PC-3 (cell line): ENCODE results near the gene CHGA. TPM values are rescaled to one million over a fixed set of nuclear protein-coding genes. Genes with fewer than 3 reads are reported as not detected.

Source experiments
- ATAC-seq: fragments of 200-7000 bp; cut with Tn5 transposase; 2 replicates; pipeline ENCODE4 v1.9.1; 2020; ENCODE audit warnings: mild to moderate bottlenecking, moderate library complexity
- BruUV-seq: library from RNA; stranded (reverse); fragments of 400-500 nt; replicated peaks from 2 replicates; lab custom pipeline; 2021; lab: Mats Ljungman, UMichigan
- CTCF ChIA-PET: fragments of 300-600 bp; sonication (Branson Sonifier 250); formaldehyde crosslinking; loops from one replicate; lab custom pipeline; 2022; ENCODE audit warnings: antibody characterized with exemption; lab: Charles Lee
- POLR2A ChIA-PET: fragments of 300-600 bp; sonication (Branson Sonifier 250); formaldehyde crosslinking; loops from one replicate; lab custom pipeline; 2022; ENCODE audit warnings: antibody characterized with exemption; ENCODE audit not compliant: unreplicated experiment; lab: Charles Lee
- DNase-seq: peaks from one replicate; pipeline ENCODE4 v3.0.0-alpha.2; 2015
- H2AFZ ChIP-seq: fragments of 300-600 bp; sonication (generic); 2 replicates; pipeline ENCODE4 v1.6.0; 2016; ENCODE audit warnings: antibody characterized with exemption, low read length
- H3F3A ChIP-seq: fragments of 300-600 bp; sonication (generic); one replicate; pipeline ENCODE4 v1.6.0; 2017; ENCODE audit warnings: antibody characterized with exemption, low read length, control low read depth, mild to moderate bottlenecking; ENCODE audit not compliant: unreplicated experiment
- H3K27ac ChIP-seq: fragments of 300-600 bp; sonication (generic); 2 replicates; pipeline ENCODE4 v1.5.1; 2016; ENCODE audit warnings: mild to moderate bottlenecking, low read length
- H3K27me3 ChIP-seq: fragments of 300-600 bp; sonication (generic); 2 replicates; pipeline ENCODE4 v1.6.1; 2016; ENCODE audit warnings: low read length, mixed read lengths
- H3K36me3 ChIP-seq: fragments of 300-600 bp; sonication (generic); 2 replicates; pipeline ENCODE4 v1.6.1; 2016; ENCODE audit warnings: low read depth, mixed run types, low read length, mixed read lengths
- H3K4me1 ChIP-seq: fragments of 300-600 bp; sonication (generic); 2 replicates; pipeline ENCODE4 v1.5.1; 2016; ENCODE audit warnings: low read length; ENCODE audit not compliant: insufficient read depth
- H3K4me2 ChIP-seq: fragments of 300-600 bp; sonication (generic); 2 replicates; pipeline ENCODE4 v1.6.0; 2016; ENCODE audit warnings: low read length
- H3K4me3 ChIP-seq: fragments of 300-600 bp; sonication (generic); 2 replicates; pipeline ENCODE4 v1.5.1; 2016; ENCODE audit warnings: mild to moderate bottlenecking, low read length, mixed read lengths
- H3K79me2 ChIP-seq: fragments of 300-600 bp; sonication (generic); 2 replicates; pipeline ENCODE4 v1.6.1; 2017; ENCODE audit warnings: low read length, mixed read lengths
- H3K9ac ChIP-seq: fragments of 300-600 bp; sonication (generic); 2 replicates; pipeline ENCODE4 v1.6.0; 2016; ENCODE audit warnings: mild to moderate bottlenecking, low read length
- H3K9me2 ChIP-seq: fragments of 300-600 bp; sonication (generic); replicated peaks from 2 replicates; pipeline ENCODE4 v1.6.1; 2016; ENCODE audit warnings: mixed run types, low read length, mixed read lengths
- H3K9me3 ChIP-seq: fragments of 300-600 bp; sonication (generic); 2 replicates; pipeline ENCODE4 v1.6.1; 2016; ENCODE audit warnings: low read length, mixed read lengths
- H4K20me1 ChIP-seq: fragments of 300-600 bp; sonication (generic); 2 replicates; pipeline ENCODE4 v1.6.1; 2016; ENCODE audit warnings: low read length, mixed read lengths
- CTCF ChIP-seq: fragments of 300-600 bp; sonication (generic); conservative IDR thresholded peaks from 2 replicates; pipeline ENCODE4 v1.5.1; 2017; ENCODE audit warnings: antibody characterized with exemption, low read depth, mild to moderate bottlenecking, low read length
- EZH2 ChIP-seq: fragments of 300-600 bp; sonication (generic); IDR thresholded peaks from one replicate; pipeline ENCODE4 v1.6.1; 2017; ENCODE audit warnings: antibody characterized with exemption, mild to moderate bottlenecking, low read length; ENCODE audit not compliant: unreplicated experiment
- EZH2phosphoT487 ChIP-seq: fragments of 300-600 bp; sonication (generic); IDR thresholded peaks from 2 replicates; pipeline ENCODE4 v1.6.1; 2018; ENCODE audit warnings: mild to moderate bottlenecking, antibody characterized with exemption, low read length, borderline replicate concordance
- intact Hi-C: fragments of 100-400 bp; cut with micrococcal nuclease; formaldehyde crosslinking; loops from 2 replicates; pipeline ENCODE4 v1.9.0; 2023
- total RNA-seq: library from RNA; depleted of rRNA; stranded (reverse); fragments of >200 nt; gene quantifications from 2 replicates; pipeline ENCODE4 v1.2.3, GENCODE V29; 2014

CHGA gene
- total RNA-seq, 1 experiment from 2014 or later = not detected

DNA sequence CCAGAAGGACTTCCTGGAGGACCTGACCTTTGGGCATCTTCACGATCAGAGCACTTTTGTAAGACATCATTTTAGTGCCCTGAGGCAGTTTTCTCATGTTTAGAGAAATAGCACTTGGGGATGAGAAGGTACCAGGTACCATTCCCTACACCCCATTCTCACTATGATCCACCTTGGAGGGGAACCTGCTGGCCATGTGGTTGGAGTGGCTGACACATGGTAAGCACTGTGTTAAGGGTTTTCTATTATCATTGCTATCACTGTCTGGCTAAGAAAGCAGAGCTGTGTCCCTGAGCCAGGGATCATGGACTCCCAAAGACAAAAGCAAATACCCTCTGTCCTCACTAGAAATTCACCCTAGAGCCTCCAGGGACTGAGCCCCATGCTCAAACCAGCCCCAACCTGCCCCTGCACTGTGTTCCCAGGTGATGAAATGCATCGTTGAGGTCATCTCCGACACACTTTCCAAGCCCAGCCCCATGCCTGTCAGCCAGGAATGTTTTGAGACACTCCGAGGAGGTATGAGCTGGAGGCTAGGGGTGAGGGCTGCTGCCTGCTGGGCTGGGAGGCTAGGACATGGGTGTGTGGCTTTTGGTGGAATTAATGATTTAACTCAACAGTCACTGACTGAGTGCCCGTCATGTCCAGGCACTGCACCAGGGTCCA lies 3.4 kb downstream of the CHGA start:
- BruUV-seq = no TSS peak
- TF ChIP-seq EZH2phosphoT487 (no peak), EZH2 (no peak), CTCF (no peak)
- intact Hi-C loops = no loop called here
- Histone ChIP-seq H2AFZ (no peak overlapping the region), H3K4me1 (no peaks in the 10 kb centered on the region), H3K9ac (no peak overlapping the region), H3K9me2 (no peaks in the 10 kb centered on the region), H3K27ac (no peak overlapping the region), H3K27me3 (no peaks in the 10 kb centered on the region), H3K79me2 (no peaks in the 10 kb centered on the region), H3K4me3 (no peak overlapping the region), H3F3A (no peaks in the 10 kb centered on the region), H4K20me1 (no peaks in the 10 kb centered on the region), H3K9me3 (no peaks in the 10 kb centered on the region), H3K4me2 (no peak overlapping the region), H3K36me3 (no peaks in the 10 kb centered on the region)
- CTCF ChIA-PET = no interaction called here
- ATAC-seq = no peak
- POLR2A ChIA-PET = no interaction called here
- DNase-seq = no peak

GRCh38 chr14:92926931-92927330 lies 4.0 kb downstream of the CHGA start:
- TF ChIP-seq CTCF (no peak), EZH2 (no peak), EZH2phosphoT487 (no peak)
- Histone ChIP-seq H3K4me3 (no peak overlapping the region), H2AFZ (no peak overlapping the region), H3K9ac (no peak overlapping the region), H3K9me3 (no peaks in the 10 kb centered on the region), H3K9me2 (no peaks in the 10 kb centered on the region), H4K20me1 (no peaks in the 10 kb centered on the region), H3K4me1 (no peaks in the 10 kb centered on the region), H3K4me2 (no peak overlapping the region), H3K79me2 (no peaks in the 10 kb centered on the region), H3F3A (no peaks in the 10 kb centered on the region), H3K27ac (no peak overlapping the region), H3K27me3 (no peaks in the 10 kb centered on the region), H3K36me3 (no peaks in the 10 kb centered on the region)
- intact Hi-C loops = no loop called here
- ChIA-PET POLR2A (no interaction called here), CTCF (no interaction called here)
- ATAC-seq (peak; percentile 21; the same call in 1 of the 2 replicates), DNase-seq (no peak)
- no TSS peak for BruUV-seq

GRCh38 chr14:92927349-92928257 lies 4.7 kb downstream of the CHGA start:
- POLR2A ChIA-PET = no interaction called here

More at GRCh38 chr14:92927349-92928257, 4.7 kb downstream of the CHGA start:
- Histone ChIP-seq H3K4me1 (no peaks in the 10 kb centered on the region), H3K27ac (no peak overlapping the region), H3K9ac (no peak overlapping the region), H3K4me2 (no peak overlapping the region), H3K4me3 (no peak overlapping the region), H3K9me2 (no peaks in the 10 kb centered on the region), H3K79me2 (no peaks in the 10 kb centered on the region), H3K36me3 (no peaks in the 10 kb centered on the region), H3K9me3 (no peaks in the 10 kb centered on the region), H3K27me3 (no peaks in the 10 kb centered on the region), H4K20me1 (no peaks in the 10 kb centered on the region), H2AFZ (no peak overlapping the region), H3F3A (no peaks in the 10 kb centered on the region)
- no peak for ATAC-seq
- DNase-seq = no peak
- TF ChIP-seq EZH2 = no peak
- TF ChIP-seq CTCF = no peak
- no peak for TF ChIP-seq EZH2phosphoT487
- intact Hi-C loops = no loop called here
- CTCF ChIA-PET = no interaction called here
- BruUV-seq = no TSS peak
